EL (cell line): ENCODE measurements around the gene NCOR2.
A peak's percentile ranks its signal among the peaks of the same experiment; 100 is the strongest.

Experiments
- DNase-seq: peaks from one replicate; pipeline ENCODE4 v3.0.0-alpha.2; 2016

Gene NCOR2

DNA sequence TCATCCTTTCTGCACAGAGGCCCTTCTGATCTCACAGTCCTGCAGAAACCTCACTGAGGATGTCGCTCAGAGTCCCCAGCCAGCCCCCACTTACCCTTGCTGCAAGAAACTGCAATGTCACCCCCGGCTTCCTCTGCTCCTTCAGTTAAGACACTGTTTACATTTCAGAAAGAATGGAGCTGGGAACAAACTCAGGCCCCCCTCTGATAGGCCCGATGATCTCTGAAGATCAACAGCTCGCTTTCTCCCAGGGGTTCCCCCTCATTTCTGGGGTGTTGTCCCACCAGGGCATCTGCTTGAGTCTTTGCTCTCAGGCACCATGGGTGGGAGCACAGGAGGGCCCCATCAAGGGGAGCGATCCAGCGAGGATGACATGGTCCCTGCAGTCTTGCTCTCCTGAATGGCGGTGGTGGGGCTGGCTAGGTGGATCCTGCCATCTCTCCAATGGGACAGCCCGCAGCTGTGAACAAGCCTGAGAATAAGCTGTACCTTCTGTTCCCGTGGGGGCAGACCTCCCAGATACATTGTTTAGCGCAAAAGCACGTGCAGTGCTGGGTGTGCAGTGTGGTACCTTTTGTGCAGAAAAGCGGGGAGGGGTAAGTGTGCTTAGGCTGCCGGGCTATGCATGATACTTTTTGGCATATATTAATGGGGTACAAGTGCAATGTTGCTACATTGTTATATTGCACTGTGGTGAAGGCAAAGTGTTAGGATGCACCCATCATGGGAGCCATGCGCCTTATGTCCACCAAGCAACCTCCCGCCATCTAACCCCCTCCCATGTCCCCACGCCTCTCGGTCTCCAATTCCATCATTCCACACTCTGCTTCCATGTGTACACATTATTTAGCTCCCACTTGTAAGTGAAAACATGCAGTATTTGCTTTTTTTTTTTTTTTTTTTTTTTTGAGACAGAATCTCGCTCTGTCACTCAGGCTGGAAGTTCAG is 6.7 kb upstream of the NCOR2 start:
- DNase-seq, result no peak

DNA sequence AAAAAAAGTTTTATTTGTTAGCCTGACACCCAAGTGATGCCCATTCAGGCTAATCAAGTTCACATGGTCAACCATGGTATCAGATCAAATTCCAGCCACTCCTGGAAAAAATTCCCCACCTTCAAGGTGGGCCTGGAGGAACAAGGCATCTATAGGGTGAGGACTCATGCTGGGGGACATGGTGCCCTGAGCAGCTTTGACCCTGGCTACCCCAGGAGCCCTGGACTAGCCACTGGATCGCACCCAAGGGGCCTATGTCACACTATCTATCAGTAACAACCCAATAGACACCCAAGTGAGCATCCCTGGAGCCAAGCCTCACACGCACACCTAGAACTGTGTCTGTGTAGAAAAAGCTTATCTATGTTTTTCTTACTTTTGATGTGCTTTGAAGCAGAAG is 4.1 kb upstream of the NCOR2 start:
- no peak for DNase-seq

DNA sequence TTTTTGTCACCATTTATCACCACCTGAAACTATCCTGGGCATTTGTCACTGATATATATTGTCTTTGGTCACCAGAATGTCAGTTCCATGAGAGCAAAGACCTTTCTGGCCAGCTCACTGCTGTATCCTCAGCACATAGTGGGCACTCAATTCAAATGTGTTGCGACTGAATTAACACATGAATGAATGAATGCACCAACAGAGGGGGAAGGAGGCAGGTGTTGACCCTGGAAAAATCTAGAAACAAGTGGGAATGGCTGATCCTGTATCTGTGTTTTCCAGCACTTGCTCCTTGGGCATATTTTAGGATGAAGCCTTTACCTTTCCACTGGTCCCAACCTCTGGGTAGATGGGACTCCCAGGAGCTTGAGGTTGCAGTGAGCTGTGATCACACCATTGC is 3.4 kb upstream of the NCOR2 start:
- no peak for DNase-seq

GRCh38 chr12:124569375-124570148 is 2.1 kb upstream of the NCOR2 start:
- DNase-seq, result no peak

- peak; percentile 83 for DNase-seq
These were observed 1.3 kb upstream of the NCOR2 start for GRCh38 chr12:124568431-124569374.

DNA sequence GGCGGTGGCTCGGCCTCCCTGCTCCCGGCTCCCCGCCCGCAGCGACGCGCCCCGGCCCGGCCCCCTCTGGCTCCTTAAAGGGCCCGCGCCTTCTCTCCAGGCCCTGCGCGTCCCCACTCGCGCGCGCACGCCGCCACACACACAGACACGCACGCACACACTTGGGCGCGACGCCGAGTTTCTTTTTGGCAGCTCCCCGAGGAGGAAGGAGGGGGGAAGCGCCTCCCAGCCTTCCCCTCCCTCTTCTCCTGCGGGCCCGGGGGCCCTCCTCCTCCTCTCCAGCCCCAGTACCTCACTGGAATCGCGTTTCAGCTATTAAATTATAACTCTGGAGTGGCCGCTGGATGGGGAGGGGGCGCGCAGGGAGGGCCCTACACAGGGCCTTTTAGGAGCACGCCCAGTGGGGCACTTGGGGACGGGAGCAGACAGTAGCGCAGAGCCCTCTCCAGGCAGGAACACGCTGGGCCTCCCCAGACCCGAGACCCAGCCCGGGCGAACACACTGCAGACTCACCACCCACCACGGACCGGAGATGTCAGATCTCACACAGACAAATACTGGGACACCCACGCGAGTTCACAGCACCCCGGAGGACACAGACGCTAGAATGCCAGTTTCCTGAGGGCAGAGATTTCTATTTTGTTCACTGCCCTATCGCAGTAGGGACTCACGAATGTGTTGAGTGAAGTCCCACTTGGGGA is 411 bp upstream of the NCOR2 start:
- peak; percentile 91 for DNase-seq

DNA sequence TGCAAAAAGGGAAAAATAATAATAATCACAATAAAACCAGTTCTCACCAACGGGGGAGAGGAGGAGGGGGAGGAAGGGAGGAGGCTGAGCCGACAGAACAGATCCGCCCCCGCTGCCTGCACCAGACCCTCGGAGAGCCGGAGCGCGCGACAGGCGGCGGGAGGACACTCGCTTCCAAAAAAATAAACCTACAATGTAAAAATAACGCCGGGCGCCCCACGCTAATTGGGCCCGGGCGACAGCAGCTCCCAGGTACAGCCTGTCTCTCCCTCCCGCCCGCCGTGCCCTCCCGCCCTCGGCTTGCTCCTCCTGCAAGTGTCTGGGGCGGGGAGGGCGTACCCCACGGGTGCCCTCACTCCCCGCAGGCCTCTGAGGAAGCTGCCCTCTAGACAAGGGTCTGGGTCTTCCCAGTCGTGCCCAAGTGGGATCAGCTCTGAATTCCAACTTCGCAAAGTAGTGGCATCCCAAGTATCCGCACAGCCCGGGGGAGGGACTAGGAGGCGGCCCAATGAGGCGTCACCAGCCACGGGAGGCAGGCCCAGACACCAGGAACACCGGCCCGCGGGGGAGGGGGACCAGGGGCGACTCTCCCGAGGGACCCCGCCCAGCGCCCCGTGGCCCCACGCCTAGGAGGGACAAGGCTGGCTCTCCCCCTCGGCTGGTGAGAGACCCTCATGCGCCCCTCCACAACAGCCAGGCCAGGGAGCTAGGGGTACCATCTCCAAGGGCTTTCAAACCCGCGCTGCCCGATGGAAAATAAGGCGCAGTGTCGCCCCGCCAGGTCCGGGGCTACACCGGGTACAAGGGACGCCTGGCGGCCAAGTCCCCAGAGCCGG is 1.0 kb downstream of the NCOR2 start:
- peak; percentile 82 for DNase-seq

- DNase-seq, result no peak
These were observed 1.7 kb downstream of the NCOR2 start for GRCh38 chr12:124565656-124566160.

- DNase-seq, result no peak
These were observed 2.4 kb downstream of the NCOR2 start for GRCh38 chr12:124564971-124565491.

DNA sequence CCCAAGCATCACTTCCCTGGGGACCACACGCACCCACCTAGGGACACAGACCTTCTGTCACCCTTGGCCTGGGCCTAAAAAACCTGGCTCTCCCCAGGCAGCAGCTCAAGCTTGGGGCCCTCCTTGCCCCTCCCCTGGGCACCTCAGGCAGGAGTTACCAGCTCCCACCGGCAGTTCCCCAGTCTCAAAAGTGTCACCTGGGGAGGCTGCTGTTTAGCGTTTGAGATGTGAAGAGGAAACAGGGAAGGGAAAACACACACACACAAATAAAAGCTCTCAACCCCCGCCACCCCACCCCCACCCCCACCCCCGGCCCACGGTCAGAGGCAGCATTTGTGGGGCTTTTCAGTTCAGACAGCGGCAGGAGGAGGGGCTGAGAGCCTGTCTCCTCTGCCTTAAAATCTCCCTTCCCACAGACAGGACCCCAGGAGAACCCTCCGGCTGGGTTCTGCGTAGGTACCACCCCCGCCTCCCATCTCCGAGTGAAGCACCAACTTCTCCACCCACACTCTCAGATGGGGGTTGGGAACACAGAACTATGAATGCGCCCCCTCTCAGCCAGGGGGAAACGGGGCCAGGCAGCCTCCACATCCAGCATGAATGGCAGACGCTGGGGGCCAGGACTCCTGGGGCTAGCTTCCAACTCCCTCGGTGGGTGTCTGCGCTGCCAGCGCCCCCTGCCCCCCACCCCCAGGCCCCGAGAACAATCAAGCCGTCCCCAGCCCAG is 3.0 kb downstream of the NCOR2 start:
- DNase-seq, result no peak

- no peak for DNase-seq
These were observed 3.6 kb downstream of the NCOR2 start for GRCh38 chr12:124563809-124564208.

DNA sequence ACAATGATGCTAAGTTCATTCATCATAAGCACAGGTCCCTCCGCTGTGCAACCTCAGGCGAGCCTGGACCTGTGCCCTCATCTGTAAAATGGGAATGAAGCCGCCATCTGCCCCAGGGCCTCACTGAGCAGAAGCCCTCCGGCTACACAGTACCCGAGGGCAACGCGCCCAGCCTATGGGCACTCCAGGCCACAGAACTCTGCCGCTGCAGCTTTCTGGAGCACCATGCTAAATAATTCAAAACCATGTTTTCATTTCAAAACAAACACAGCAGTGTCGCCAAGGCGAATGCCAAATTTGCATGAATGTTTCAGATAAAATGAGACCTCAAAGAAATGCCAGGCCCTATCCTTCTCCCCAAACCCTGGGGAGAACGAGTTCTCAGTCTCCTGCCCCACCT is 4.0 kb downstream of the NCOR2 start:
- DNase-seq, result no peak

- DNase-seq, result no peak
These were observed 4.6 kb downstream of the NCOR2 start for GRCh38 chr12:124562796-124563181.

DNA sequence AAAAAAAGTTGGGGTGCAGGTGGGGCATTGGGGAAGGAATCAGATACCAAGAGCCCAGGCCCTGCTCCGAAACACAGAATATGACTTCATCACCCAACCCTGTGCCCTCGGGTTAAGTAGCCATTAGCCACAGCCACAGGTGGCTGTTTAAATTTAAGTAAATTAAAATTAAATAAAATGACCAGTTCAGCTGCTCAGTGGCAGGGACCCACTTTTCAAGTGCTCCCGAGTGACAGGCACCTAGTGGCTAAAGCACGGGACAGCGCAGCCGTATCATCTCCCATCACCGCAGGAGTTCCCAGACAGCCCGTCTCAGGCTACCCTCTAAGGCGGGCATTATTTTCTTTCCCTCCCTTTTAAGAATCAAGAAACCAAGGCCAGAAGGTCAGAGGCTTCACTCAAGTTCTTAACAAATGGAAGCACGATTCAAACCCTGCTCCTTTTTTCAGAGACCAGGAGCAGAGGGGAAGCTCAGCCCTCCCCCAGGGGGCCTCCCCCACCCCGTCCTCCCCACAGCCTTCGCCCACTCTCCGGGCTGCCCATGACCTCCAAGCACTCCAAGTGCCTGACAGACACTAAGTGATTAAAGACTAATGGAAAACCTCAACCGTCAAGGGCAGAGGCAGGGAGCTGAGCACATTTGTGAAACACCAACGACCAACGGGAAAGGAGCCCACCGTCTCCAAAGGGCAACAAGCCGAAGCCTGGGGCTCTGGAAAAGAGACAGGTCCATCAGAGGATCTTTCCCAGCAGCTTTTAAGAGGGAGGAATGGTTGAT is 5.2 kb downstream of the NCOR2 start:
- no peak for DNase-seq

- DNase-seq, result no peak
These were observed 6.2 kb downstream of the NCOR2 start for GRCh38 chr12:124561231-124561630.

DNA sequence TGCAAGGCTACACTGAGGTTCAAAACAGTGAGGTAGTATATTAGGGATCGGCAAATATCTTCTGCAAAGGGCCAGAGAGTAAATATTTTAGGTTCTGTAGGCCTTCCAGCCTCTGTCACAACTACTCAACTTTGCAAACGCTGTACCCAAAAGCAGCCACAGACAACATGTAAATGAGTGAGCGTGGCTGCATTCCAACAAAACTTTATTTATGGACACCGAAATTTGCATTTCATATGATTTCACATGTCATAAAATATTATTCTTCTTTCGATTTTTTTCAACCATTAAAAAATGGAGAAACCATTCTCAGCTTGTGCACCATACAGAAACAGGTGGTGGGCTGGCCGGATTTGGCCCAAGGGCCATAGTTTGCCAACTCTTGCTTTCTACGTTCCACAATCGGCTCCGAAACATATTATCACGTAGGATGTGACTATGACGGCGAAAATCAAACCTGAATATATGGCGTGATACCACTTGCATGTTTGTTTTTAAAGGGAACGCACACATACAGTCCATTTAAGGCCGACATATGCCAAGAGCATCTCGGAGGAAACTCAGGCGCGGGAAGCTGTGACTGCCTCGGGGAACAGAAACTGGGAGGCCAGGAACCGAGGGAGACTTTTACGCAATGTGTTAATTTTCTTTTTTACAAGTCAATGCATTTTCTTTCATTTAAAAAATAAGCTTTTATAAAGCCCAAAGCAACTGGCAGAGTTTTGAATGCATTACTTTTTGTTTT is 7.1 kb downstream of the NCOR2 start:
- no peak for DNase-seq

- peak; percentile 39 for DNase-seq
These were observed 8.0 kb downstream of the NCOR2 start for GRCh38 chr12:124559182-124560017.

GRCh38 chr12:124558313-124558712 is 9.1 kb downstream of the NCOR2 start:
- DNase-seq, result no peak
